KBM-7 (cell line): ENCODE data around the gene NLK.
A peak's percentile ranks its signal among the peaks of the same experiment; 100 is the strongest.
"Not testable (repeated sequence)": the region's sequence is repeated elsewhere in the genome, so short reads cannot be mapped to it uniquely, and the experiment has no call there.

ENCODE experiments used
- DNase-seq: peaks from one replicate; pipeline ENCODE4 v3.0.0-alpha.2; 2015
- in situ Hi-C: fragments of 300-500 bp; cut with MboI; formaldehyde crosslinking; loops from 2 replicates; pipeline ENCODE4 v1.14.3; 2020; ENCODE audit warnings: low sequenced_read_pairs, low pct_unique_long_range_greater_than_20kb, mixed read lengths

Gene NLK

GRCh38 chr17:28131599-28131998 lies 89.1 kb downstream of the NLK start:
- in situ Hi-C loops: no loop called here

DNA sequence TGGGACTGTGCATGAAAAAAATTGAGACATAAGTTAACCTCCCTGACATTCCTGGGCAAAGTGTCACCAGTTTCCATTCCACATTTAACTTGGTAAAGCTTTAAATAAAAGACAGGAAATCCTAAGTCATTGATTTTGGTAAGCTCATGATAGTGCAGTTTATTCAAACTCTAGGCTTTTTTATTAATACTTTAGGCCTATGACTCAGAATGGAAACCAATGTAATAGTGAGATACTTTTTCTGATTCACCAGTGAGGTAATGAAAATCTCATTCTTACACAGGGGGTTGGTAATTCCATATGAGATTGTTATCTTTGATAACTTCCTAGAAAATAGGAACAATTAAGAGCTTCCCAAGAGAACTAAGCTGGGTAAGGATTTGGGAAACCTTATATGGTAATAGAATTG lies 91.1 kb downstream of the NLK start:
- in situ Hi-C loops: no loop called here
- DNase-seq: no peak

More at GRCh38 chr17:28131599-28131998, 89.1 kb downstream of the NLK start:
- DNase-seq: no peak

GRCh38 chr17:28136923-28137322 lies 94.4 kb downstream of the NLK start:
- in situ Hi-C loops: no loop called here

GRCh38 chr17:28139822-28140221 lies 97.3 kb downstream of the NLK start:
- no peak for DNase-seq
- in situ Hi-C loops: no loop called here

More at GRCh38 chr17:28136923-28137322, 94.4 kb downstream of the NLK start:
- no peak for DNase-seq

GRCh38 chr17:28141313-28141712 lies 98.8 kb downstream of the NLK start:
- in situ Hi-C loops: no loop called here
- DNase-seq: no peak

- in situ Hi-C loops: no loop called here
- DNase-seq: no peak
Measured at GRCh38 chr17:28141773-28142172, 99.3 kb downstream of the NLK start.

DNA sequence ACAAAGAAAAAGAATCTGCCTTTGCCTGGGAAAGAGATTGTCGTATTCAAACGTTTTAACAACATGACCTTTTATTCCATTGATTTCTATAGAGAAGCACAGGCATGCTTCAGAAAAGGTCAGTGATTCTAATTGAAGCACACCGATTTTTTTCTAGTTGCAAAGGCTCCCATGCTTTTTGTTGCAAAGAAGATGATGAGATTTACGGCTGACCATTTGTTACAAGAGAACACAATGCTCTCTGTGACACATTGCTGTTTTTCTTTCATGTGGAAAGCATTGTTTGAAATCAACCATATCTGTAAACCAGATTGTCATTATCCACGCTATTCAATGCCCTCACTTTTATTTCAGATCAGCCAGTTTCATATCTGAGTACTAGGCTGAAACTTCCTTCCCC lies 99.8 kb downstream of the NLK start:
- no peak for DNase-seq
- in situ Hi-C loops: no loop called here

- DNase-seq: no peak
- in situ Hi-C loops: no loop called here
Measured at GRCh38 chr17:28144019-28144418, 101.5 kb downstream of the NLK start.

GRCh38 chr17:28145348-28145747 lies 102.9 kb downstream of the NLK start:
- in situ Hi-C loops: no loop called here

DNA sequence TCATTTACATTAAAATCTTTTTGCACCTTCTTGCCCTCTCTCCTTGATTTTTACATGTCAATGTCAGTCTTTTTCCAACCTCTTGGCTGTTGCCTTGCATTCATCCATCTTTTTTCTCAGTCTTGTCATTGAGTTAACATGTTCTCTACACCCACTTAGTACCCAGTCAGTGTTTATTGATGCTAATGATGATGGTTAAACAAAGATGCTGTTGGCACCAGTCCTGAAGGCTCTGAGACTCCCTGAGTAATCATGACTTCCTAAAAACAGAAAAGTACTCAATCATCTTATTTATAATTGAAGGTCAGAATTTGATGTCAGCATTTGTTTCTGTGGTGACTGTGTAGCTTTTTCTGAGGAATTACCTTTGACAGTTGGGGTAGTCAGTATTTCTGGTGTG lies 104.5 kb downstream of the NLK start:
- DNase-seq: no peak
- in situ Hi-C loops: no loop called here

More at GRCh38 chr17:28145348-28145747, 102.9 kb downstream of the NLK start:
- no peak for DNase-seq

DNA sequence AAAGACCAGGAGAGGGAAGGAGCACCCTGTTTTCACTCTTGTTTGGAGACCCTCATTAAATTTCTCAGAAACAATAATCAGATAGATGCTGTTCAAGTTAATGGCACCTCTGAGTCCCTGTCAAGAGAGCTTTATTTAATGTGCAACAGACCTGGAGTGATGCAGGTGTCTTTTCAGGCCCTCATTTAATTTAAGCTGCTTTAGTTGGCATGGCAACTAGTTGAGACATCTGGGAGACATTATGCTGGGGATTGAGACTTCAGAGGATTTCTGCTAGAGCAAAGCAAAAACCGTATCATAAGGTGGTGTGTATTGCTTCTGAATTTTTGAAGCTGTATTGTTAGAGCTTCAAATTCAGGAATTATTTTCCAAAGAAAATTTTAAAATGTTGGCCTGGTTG lies 108.5 kb downstream of the NLK start:
- DNase-seq: no peak
- in situ Hi-C loops: no loop called here

GRCh38 chr17:28154214-28154613 lies 111.7 kb downstream of the NLK start:
- in situ Hi-C loops: no loop called here

GRCh38 chr17:28155405-28155804 lies 112.9 kb downstream of the NLK start:
- in situ Hi-C loops, DNase-seq: not testable (repeated sequence)

More at GRCh38 chr17:28154214-28154613, 111.7 kb downstream of the NLK start:
- DNase-seq: no peak

GRCh38 chr17:28159004-28159403 lies 116.5 kb downstream of the NLK start:
- in situ Hi-C loops: no loop called here

DNA sequence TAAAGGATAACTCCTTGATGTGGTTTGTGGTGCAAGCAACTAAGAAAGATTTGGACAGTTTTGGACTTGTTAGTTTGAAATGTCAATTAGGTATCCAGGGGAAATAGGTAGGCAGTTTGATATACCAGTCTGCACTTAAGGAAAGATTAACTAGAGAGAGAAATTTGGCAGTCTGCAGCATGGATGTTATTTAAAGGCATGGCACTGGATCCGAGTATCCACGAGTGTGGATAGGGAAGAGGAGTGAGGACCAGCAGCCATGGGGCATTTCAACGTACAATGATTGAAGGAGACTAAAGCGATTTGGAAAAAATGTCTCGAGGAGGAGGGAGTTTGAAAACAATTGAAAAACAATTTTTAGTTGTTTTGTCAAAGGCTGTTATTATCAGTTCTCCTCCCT lies 117.4 kb downstream of the NLK start:
- no peak for DNase-seq
- in situ Hi-C loops: no loop called here

More at GRCh38 chr17:28159004-28159403, 116.5 kb downstream of the NLK start:
- no peak for DNase-seq

GRCh38 chr17:28160610-28161009 lies 118.1 kb downstream of the NLK start:
- in situ Hi-C loops: no loop called here
- DNase-seq: no peak

- in situ Hi-C loops: no loop called here
Measured at GRCh38 chr17:28161311-28161710, 118.8 kb downstream of the NLK start.

DNA sequence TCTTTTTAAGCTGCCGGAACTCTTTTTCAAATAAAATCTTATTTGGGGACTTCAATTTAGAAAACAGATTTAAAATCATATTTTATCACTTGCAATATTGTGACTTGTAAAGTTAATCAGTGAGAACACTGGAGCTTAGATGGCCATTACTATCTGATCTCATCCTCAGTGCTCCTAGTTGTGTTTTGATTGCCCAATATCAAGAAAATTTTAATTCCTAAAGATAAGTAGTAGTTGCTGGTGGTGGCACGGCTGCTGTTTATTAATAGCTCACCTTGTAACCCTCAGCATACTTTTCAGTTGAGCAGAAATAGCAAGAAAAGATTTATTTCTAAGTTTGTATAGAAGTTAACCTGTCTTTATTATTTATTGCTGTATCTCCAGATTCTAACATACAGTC lies 124.0 kb downstream of the NLK start:
- DNase-seq: no peak
- in situ Hi-C loops: no loop called here

More at GRCh38 chr17:28161311-28161710, 118.8 kb downstream of the NLK start:
- DNase-seq: no peak

DNA sequence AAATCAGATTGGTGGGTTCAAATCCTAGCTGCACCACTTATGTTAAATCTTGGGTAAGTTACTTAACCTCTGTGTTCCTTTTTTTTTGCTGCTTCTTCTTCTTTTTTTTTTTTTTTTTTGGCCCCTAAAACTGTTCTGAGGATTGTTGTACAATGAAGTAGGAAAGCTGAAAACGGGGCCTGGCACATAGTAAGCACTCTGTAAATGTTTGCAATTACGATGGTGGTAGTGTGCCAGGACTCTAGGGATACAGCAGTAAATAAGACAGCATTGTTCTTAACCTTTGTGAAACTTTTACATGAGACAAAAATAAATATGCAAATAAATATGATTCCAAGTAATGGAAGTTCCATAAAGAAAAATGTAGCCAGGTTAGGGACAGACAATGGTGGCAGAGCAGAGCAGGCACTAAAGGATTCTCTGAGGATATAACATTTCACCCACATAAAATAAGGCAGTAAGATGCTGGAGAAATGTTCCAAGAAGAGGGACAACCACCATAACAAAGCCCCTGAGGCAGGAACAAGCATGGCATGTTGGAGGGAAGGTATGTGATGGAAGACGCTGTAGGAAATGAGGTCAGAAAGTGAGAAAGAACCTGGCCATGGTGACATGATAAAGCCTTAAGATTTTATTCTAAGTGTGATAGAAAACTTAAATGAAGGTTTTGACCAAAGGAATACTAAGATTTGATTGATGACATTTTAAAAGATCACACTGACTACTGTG lies 127.3 kb downstream of the NLK start:
- DNase-seq: no peak
- in situ Hi-C loops: no loop called here

DNA sequence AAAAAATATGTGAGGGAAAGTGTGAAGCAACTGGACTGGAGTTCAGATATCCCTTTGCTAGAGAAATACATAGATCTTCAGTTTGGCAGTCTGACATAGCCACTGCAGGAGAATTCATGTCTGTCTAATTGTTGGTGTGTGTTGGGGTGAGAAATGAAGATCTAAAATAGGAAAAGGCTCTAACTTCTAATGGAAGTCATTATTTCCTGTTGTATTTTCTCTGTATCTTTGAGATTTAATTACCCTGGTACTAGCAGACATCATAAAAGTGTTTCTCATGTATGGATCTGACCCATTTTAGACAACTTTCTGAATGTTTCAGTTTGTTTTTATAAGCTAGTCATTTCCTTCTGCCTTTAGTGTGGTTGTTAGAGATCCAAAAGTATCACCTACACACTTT lies 128.3 kb downstream of the NLK start:
- no peak for DNase-seq
- in situ Hi-C loops: no loop called here

DNA sequence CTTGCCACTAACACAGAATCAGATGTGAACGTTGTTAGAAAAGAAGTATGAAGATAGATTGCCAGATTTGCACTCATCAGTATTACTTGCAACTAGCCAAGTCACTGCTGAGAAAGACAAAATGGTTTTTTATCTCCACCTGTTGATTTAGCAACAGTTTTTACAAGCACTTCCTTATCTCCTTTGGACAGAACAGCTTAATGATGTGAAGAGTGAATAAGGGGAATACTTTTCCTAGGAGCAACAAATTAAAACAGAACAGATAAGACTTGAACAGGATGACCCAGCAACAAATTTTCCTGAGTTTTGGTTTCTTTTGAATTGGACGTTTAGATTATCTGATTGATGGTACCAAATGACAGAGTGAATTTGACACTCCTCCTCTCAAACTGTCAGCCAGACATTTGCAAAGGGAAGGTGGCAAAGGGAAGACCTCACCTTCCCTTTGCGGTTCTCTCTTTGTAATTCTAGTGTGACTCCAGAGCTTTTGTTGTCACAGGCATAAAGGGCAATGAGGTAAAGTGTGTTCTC lies 130.6 kb downstream of the NLK start:
- peak; percentile 63 for DNase-seq
- in situ Hi-C loops: no loop called here
